Measurements from ENCODE around the gene FOXK2. TPM values are rescaled to one million over a fixed set of nuclear protein-coding genes. Genes with fewer than 3 reads are reported as not detected.

FOXK2 gene
- total RNA-seq, 1 experiment from 2014 or later, result 104 TPM

DNA sequence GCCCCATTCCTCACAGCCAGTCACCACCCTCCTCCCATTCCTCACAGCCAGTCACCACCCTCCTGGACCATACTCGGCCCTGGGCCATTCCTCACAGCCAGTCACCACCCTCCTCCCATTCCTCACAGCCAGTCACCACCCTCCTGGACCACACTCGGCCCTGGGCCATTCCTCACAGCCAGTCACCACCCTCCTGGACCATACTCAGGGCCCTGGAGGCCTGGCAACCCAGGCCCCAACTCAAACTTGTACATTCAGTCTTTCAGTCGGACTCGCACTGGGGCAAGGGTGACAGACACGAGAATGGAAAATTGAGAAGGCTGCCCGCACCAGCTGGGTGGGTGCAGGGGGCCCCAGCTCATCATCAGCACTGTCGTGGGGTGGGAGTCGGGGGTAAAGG is 30.4 kb upstream of the FOXK2 start:
- no TSS peak for BruUV-seq (replicated peaks)
- TF ChIP-seq, protein P1, sequence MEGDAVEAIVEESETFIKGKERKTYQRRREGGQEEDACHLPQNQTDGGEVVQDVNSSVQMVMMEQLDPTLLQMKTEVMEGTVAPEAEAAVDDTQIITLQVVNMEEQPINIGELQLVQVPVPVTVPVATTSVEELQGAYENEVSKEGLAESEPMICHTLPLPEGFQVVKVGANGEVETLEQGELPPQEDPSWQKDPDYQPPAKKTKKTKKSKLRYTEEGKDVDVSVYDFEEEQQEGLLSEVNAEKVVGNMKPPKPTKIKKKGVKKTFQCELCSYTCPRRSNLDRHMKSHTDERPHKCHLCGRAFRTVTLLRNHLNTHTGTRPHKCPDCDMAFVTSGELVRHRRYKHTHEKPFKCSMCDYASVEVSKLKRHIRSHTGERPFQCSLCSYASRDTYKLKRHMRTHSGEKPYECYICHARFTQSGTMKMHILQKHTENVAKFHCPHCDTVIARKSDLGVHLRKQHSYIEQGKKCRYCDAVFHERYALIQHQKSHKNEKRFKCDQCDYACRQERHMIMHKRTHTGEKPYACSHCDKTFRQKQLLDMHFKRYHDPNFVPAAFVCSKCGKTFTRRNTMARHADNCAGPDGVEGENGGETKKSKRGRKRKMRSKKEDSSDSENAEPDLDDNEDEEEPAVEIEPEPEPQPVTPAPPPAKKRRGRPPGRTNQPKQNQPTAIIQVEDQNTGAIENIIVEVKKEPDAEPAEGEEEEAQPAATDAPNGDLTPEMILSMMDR (IDR thresholded peaks at IDR 0.05; ENCODE audit: unreplicated experiment), result no peak
- Mint-ChIP-seq H3K27ac (ENCODE audit: low read depth, unreplicated experiment) (peak overlapping the region; percentile 61), H3K27me3 (ENCODE audit: insufficient read depth, unreplicated experiment) (no peaks in the 10 kb centered on the region), H3K4me1 (ENCODE audit: insufficient read depth, unreplicated experiment) (peaks cover 26% of the 10 kb centered on the region), H3K9me3 (ENCODE audit: unreplicated experiment) (no peaks in the 10 kb centered on the region), H3K4me3 (ENCODE audit: unreplicated experiment) (no peak overlapping the region), H3K36me3 (ENCODE audit: insufficient read depth, unreplicated experiment) (peaks cover 23% of the 10 kb centered on the region)
- ChIA-PET CTCF (interaction anchor here (0.6 kb wide), 1 partner anchor 14 kb away, joined by 3 read pairs; no protein-coding TSS in a partner anchor), POLR2A (no interaction called here)
- intact Hi-C loops (cut with micrococcal nuclease), result no loop called here
- no peak for DNase-seq (ENCODE audit: unreplicated experiment)

DNA sequence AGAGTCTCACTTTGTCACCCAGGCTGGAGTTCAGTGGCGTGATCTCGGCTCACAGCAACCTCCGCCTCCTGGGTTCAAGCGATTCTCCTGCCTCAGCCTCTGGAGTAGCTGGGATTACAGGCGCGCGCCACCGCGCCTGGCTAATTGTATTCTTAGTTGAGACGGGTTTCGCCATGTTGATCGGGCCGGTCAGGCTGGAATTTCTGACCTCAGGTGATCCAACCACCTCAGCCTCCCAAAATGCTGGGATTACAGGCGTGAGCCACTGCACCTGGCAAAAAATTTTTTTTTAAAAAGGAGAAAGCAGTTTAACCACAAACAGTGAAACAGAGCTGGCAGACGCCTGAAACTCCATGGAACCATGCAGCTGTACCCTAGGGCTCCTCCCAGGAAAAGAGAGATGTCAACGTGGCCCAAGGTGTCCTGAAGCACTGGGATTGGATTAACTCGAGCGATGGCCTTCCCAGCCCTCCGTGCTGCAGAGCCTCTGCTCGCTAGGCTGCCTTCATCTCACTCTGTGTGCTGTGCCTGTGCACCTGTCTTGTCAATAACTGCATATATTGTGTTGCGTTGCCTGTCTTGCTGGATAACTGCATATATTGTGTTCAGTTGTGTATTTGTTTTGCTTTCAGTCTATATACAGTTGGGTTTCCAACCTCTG is 29.6 kb upstream of the FOXK2 start:
- Mint-ChIP-seq H3K27ac (ENCODE audit: low read depth, unreplicated experiment) (no peak overlapping the region), H3K9me3 (ENCODE audit: unreplicated experiment) (no peaks in the 10 kb centered on the region), H3K36me3 (ENCODE audit: insufficient read depth, unreplicated experiment) (peaks cover 26% of the 10 kb centered on the region), H3K27me3 (ENCODE audit: insufficient read depth, unreplicated experiment) (no peaks in the 10 kb centered on the region), H3K4me1 (ENCODE audit: insufficient read depth, unreplicated experiment) (peaks cover 30% of the 10 kb centered on the region), H3K4me3 (ENCODE audit: unreplicated experiment) (no peak overlapping the region)
- POLR2A ChIA-PET, result interaction anchor here (0.6 kb wide), 1 partner anchor 29 kb away, joined by 3 read pairs; the partner anchor contains the start of gene FOXK2
- CTCF ChIA-PET, result interaction anchor here (0.6 to 0.7 kb wide), 2 partner anchors 9 to 13 kb away, joined by 3 to 4 read pairs; no protein-coding TSS in a partner anchor
- intact Hi-C loops (cut with micrococcal nuclease), result no loop called here
- no peak for DNase-seq (ENCODE audit: unreplicated experiment)
- TF ChIP-seq, protein P1 (IDR thresholded peaks at IDR 0.05; ENCODE audit: unreplicated experiment), result no peak
- BruUV-seq (replicated peaks), result no TSS peak

DNA sequence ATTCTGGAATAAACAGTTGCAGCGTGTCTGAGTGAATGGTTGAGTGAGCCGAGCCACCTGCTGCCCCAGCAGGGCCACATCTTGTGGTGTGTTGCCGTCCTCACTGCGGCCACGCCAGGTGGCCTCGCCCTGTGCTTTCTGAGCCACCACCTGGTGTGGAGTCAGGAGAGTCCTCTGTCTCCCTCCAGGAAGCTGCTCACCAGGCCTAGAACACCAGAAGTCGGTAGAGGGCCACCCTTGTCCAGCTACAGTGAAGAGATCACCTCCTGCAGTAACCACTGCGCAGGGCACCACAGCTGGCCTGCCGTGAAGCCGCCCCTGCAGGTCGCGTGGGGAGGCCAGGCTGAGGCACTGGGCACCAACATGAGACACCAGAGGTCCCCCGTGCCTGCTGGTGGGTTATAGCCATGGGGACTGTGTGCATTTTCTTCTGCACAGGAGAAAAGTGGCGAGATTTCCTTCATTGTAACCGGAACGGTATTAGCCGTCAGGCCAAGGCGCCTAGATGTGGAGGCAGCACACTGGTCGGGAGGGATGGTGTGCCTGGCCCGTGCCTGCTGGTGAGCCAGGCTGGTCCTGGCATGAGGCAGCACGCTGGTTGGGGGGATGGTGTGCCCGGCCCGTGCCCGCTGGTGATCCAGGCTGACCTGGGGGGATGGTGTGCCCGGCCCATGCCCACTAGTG is 28.9 kb upstream of the FOXK2 start:
- intact Hi-C loops (cut with micrococcal nuclease), result no loop called here
- Mint-ChIP-seq H3K4me1 (ENCODE audit: insufficient read depth, unreplicated experiment) (peaks cover 31% of the 10 kb centered on the region), H3K27me3 (ENCODE audit: insufficient read depth, unreplicated experiment) (no peaks in the 10 kb centered on the region), H3K36me3 (ENCODE audit: insufficient read depth, unreplicated experiment) (peaks cover 22% of the 10 kb centered on the region), H3K9me3 (ENCODE audit: unreplicated experiment) (no peaks in the 10 kb centered on the region), H3K27ac (ENCODE audit: low read depth, unreplicated experiment) (no peak overlapping the region), H3K4me3 (ENCODE audit: unreplicated experiment) (no peak overlapping the region)
- TF ChIP-seq, protein P1 (IDR thresholded peaks at IDR 0.05; ENCODE audit: unreplicated experiment), result no peak
- BruUV-seq (replicated peaks), result no TSS peak
- ChIA-PET CTCF (no interaction called here), POLR2A (interaction anchor here (1.3 kb wide), 1 partner anchor 40 kb away, joined by 3 read pairs; the partner anchor contains the start of gene CYBC1)
- no peak for DNase-seq (ENCODE audit: unreplicated experiment)

DNA sequence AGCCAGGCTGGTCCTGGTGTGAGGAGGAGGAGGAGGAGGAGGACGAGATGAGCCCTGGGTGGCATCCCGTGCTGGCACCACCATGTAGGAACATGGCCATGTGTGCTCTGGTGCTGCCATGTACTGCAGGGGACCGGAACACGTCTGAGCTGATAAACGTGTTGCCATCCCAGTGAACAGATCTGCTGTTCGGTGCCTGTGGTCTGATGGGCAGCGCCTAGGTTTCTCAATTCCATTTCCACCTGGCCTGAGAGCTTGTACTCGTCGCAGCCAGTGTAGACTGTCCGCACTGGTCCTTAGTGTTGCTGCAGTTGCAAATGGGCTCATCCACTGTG is 28.4 kb upstream of the FOXK2 start:
- peaks cover 32% of the 10 kb centered on the region for H3K4me1 Mint-ChIP-seq (ENCODE audit: insufficient read depth, unreplicated experiment)
- H3K4me3 Mint-ChIP-seq (ENCODE audit: unreplicated experiment), result no peak overlapping the region
- intact Hi-C loops (cut with micrococcal nuclease), result no loop called here
- POLR2A ChIA-PET, result interaction anchor here (1.3 kb wide), 1 partner anchor 40 kb away, joined by 3 read pairs; the partner anchor contains the start of gene CYBC1
- no peaks in the 10 kb centered on the region for H3K9me3 Mint-ChIP-seq (ENCODE audit: unreplicated experiment)
- no peaks in the 10 kb centered on the region for H3K27me3 Mint-ChIP-seq (ENCODE audit: insufficient read depth, unreplicated experiment)
- DNase-seq (ENCODE audit: unreplicated experiment), result no peak
- H3K27ac Mint-ChIP-seq (ENCODE audit: low read depth, unreplicated experiment), result no peak overlapping the region
- H3K36me3 Mint-ChIP-seq (ENCODE audit: insufficient read depth, unreplicated experiment), result peaks cover 22% of the 10 kb centered on the region
- BruUV-seq (replicated peaks), result no TSS peak
- CTCF ChIA-PET, result no interaction called here
- TF ChIP-seq, protein P1 (IDR thresholded peaks at IDR 0.05; ENCODE audit: unreplicated experiment), result no peak
